HepG2 (cell line): ENCODE measurements around the gene C22orf31. TPM values are rescaled to one million over a fixed set of nuclear protein-coding genes. Genes with fewer than 3 reads are reported as not detected.

ENCODE experiments used
- FOXP1 ChIP-seq, 2 experiments: fragments of 450-650 bp in 1 of 2; IDR thresholded peaks; 2 replicates each; pipeline ENCODE4 v1.6.1; 2017 to 2018; ENCODE audit warnings: antibody characterized with exemption in 1 of 2
- MATR3 ChIP-seq: sonication (generic); formaldehyde crosslinking; IDR thresholded peaks from 2 replicates; pipeline ENCODE4 v1.4.0; 2020; ENCODE audit warnings: missing genetic modification reagents
- MYNN ChIP-seq: sonication (generic); formaldehyde crosslinking; IDR thresholded peaks from 2 replicates; pipeline ENCODE4 v1.4.0; 2020; ENCODE audit warnings: mild to moderate bottlenecking, low read depth, missing genetic modification reagents
- SIX4 ChIP-seq: sonication (generic); formaldehyde crosslinking; IDR thresholded peaks from 2 replicates; pipeline ENCODE4 v1.4.0; 2020; ENCODE audit warnings: missing genetic modification reagents
- SOX13 ChIP-seq, 3 experiments: fragments of 450-650 bp in 1 of 3; sonication (generic) in 1 of 3; formaldehyde crosslinking in 1 of 3; IDR thresholded peaks in 2 of 3; conservative IDR thresholded peaks in 1 of 3; 2 replicates each; pipeline versions ENCODE4 v1.5.0 to v1.6.1; 2016 to 2020; ENCODE audit warnings: antibody characterized with exemption in 1 of 3, mild to moderate bottlenecking in 1 of 3, missing compliant biosample characterization in 1 of 3, missing genetic modification reagents in 1 of 3, moderate library complexity in 1 of 3
- TBL1XR1 ChIP-seq: fragments of 150-350 bp; IDR thresholded peaks from 2 replicates; pipeline ENCODE4 v1.6.1; 2014; ENCODE audit warnings: borderline replicate concordance, low read length; ENCODE audit not compliant: partially characterized antibody
- TCF7 ChIP-seq: sonication (generic); IDR thresholded peaks from 2 replicates; pipeline ENCODE4 v1.6.1; 2016; ENCODE audit warnings: antibody characterized with exemption, low read depth
- ZNF253 ChIP-seq: sonication (generic); formaldehyde crosslinking; IDR thresholded peaks from 2 replicates; pipeline ENCODE4 v1.8.0; 2022; ENCODE audit warnings: mild to moderate bottlenecking, missing genetic modification reagents, borderline replicate concordance
- ZNF33A ChIP-seq: sonication (generic); formaldehyde crosslinking; IDR thresholded peaks from 2 replicates; pipeline ENCODE4 v1.5.1; 2020; ENCODE audit warnings: missing genetic modification reagents, mild to moderate bottlenecking, moderate library complexity, borderline replicate concordance
- ZNF530 ChIP-seq: sonication (generic); formaldehyde crosslinking; IDR thresholded peaks from 2 replicates; pipeline ENCODE4 v1.5.0; 2020; ENCODE audit warnings: low read depth, mild to moderate bottlenecking, missing genetic modification reagents
- ZNF644 ChIP-seq: IDR thresholded peaks from 2 replicates; pipeline ENCODE4 v1.6.1; 2016; ENCODE audit warnings: low read depth
- ZSCAN25 ChIP-seq: sonication (generic); formaldehyde crosslinking; IDR thresholded peaks from 2 replicates; pipeline ENCODE4 v1.8.0; 2022; ENCODE audit warnings: mild to moderate bottlenecking, missing genetic modification reagents
- polyA plus RNA-seq, 8 experiments: library from polyadenylated mRNA; depleted of rRNA in 3 of 8; stranded (reverse) in 7 of 8; unstranded in 1 of 8; fragments of >200 nt; fragmentation: Illumina TruSeq in 4 of 8; extraction: Trizol in 4 of 8; gene quantifications; 2 replicates each; pipeline versions ENCODE4 v1.2.1 to v1.2.3, GENCODE V29; 2011 to 2016; ENCODE audit warnings: low read depth in 4 of 8, missing spikeins in 1 of 8, mixed read lengths in 1 of 8; ENCODE audit not compliant: insufficient read depth in 1 of 8
- total RNA-seq, 5 experiments: library from RNA; depleted of rRNA; stranded (reverse); fragments of >200 nt; fragmentation: Illumina TruSeq; extraction: Trizol; gene quantifications; 2 replicates each; pipeline ENCODE4 v1.2.3, GENCODE V29; 2016; ENCODE audit warnings: low read depth in 1 of 5
- TF ChIP-seq, protein P1 (sequence below): sonication (generic); formaldehyde crosslinking; IDR thresholded peaks from 2 replicates; pipeline ENCODE4; 2020; ENCODE audit warnings: missing genetic modification reagents, mild to moderate bottlenecking, borderline replicate concordance
- TF ChIP-seq, protein P2 (sequence below): IDR thresholded peaks from 2 replicates; pipeline ENCODE4 v1.6.1; 2016; ENCODE audit warnings: control low read depth
- TF ChIP-seq, protein P3 (sequence below): sonication (generic); formaldehyde crosslinking; IDR thresholded peaks from 2 replicates; pipeline ENCODE4 v1.4.0; 2020; ENCODE audit warnings: mild to moderate bottlenecking, missing genetic modification reagents, borderline replicate concordance
- TF ChIP-seq, protein P4 (sequence below): sonication (generic); formaldehyde crosslinking; IDR thresholded peaks from 2 replicates; pipeline ENCODE4 v1.9.0; 2022; ENCODE audit warnings: missing genetic modification reagents, mild to moderate bottlenecking, borderline replicate concordance
- TF ChIP-seq, protein P5 (sequence below): fragments of 450-650 bp; IDR thresholded peaks from 2 replicates; pipeline ENCODE4 v1.6.1; 2017

The C22orf31 gene
- total and polyA plus RNA-seq, 2 of the 13 experiments (the other 11 are each of a cell fraction or from before 2014, with no cell fraction given) = not detected

DNA sequence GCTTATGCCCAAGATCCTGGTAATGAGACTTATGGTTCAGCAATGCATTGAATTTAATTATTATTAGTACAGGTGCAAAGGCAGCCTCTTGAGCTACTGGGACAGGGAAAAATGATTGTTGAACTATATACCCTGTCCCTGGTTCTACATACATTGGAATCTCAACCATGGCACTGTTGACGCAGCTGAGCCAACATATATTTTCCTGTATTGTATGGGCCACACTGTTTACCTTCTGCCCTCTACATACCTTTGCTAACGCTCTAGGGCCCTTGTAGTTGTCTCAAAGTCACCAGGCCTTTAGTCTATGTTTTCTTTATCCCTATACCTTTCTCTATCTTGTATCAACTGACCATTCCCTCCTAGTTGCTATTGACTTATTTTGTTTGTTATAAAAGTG, 33.8 kb upstream of the C22orf31 start (continued):
- TF ChIP-seq ZSCAN25 (CRISPR knock-in tag) (no peak), ZNF644 (CRISPR knock-in tag) (peak; percentile 64; the same call in 1 of the 2 replicates), TCF7 (peak; percentile 46; the same call in 1 of the 2 replicates), ZNF33A (CRISPR knock-in tag) (no peak), MYNN (CRISPR knock-in tag) (no peak), TBL1XR1 (no peak), SOX13 (IDR thresholded peaks at IDR 0.05) (peak; percentile 33; the same call in 1 of the 2 replicates), SOX13 (CRISPR knock-in tag; conservative IDR thresholded peaks at IDR 0.05 in 1 of 2, IDR thresholded peaks at IDR 0.05 in 1 of 2) (peak in 1 of 2 experiments; percentile 89; a peak in 2 of 4 replicates), SIX4 (peak; percentile 81), MATR3 (CRISPR knock-in tag) (no peak), ZNF253 (CRISPR knock-in tag) (no peak), ZNF530 (CRISPR knock-in tag) (no peak), FOXP1 (IDR thresholded peaks at IDR 0.05) (no peak), FOXP1 (CRISPR knock-in tag; IDR thresholded peaks at IDR 0.05) (0 out of 2 replicates have a peak, but pooled peaks have one; percentile 16)
- TF ChIP-seq, protein P1, sequence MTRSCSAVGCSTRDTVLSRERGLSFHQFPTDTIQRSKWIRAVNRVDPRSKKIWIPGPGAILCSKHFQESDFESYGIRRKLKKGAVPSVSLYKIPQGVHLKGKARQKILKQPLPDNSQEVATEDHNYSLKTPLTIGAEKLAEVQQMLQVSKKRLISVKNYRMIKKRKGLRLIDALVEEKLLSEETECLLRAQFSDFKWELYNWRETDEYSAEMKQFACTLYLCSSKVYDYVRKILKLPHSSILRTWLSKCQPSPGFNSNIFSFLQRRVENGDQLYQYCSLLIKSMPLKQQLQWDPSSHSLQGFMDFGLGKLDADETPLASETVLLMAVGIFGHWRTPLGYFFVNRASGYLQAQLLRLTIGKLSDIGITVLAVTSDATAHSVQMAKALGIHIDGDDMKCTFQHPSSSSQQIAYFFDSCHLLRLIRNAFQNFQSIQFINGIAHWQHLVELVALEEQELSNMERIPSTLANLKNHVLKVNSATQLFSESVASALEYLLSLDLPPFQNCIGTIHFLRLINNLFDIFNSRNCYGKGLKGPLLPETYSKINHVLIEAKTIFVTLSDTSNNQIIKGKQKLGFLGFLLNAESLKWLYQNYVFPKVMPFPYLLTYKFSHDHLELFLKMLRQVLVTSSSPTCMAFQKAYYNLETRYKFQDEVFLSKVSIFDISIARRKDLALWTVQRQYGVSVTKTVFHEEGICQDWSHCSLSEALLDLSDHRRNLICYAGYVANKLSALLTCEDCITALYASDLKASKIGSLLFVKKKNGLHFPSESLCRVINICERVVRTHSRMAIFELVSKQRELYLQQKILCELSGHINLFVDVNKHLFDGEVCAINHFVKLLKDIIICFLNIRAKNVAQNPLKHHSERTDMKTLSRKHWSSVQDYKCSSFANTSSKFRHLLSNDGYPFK (CRISPR knock-in tag) = no peak
- TF ChIP-seq, protein P2, sequence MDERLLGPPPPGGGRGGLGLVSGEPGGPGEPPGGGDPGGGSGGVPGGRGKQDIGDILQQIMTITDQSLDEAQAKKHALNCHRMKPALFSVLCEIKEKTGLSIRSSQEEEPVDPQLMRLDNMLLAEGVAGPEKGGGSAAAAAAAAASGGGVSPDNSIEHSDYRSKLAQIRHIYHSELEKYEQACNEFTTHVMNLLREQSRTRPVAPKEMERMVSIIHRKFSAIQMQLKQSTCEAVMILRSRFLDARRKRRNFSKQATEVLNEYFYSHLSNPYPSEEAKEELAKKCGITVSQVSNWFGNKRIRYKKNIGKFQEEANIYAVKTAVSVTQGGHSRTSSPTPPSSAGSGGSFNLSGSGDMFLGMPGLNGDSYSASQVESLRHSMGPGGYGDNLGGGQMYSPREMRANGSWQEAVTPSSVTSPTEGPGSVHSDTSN (CRISPR knock-in tag) = no peak
- TF ChIP-seq, protein P3, sequence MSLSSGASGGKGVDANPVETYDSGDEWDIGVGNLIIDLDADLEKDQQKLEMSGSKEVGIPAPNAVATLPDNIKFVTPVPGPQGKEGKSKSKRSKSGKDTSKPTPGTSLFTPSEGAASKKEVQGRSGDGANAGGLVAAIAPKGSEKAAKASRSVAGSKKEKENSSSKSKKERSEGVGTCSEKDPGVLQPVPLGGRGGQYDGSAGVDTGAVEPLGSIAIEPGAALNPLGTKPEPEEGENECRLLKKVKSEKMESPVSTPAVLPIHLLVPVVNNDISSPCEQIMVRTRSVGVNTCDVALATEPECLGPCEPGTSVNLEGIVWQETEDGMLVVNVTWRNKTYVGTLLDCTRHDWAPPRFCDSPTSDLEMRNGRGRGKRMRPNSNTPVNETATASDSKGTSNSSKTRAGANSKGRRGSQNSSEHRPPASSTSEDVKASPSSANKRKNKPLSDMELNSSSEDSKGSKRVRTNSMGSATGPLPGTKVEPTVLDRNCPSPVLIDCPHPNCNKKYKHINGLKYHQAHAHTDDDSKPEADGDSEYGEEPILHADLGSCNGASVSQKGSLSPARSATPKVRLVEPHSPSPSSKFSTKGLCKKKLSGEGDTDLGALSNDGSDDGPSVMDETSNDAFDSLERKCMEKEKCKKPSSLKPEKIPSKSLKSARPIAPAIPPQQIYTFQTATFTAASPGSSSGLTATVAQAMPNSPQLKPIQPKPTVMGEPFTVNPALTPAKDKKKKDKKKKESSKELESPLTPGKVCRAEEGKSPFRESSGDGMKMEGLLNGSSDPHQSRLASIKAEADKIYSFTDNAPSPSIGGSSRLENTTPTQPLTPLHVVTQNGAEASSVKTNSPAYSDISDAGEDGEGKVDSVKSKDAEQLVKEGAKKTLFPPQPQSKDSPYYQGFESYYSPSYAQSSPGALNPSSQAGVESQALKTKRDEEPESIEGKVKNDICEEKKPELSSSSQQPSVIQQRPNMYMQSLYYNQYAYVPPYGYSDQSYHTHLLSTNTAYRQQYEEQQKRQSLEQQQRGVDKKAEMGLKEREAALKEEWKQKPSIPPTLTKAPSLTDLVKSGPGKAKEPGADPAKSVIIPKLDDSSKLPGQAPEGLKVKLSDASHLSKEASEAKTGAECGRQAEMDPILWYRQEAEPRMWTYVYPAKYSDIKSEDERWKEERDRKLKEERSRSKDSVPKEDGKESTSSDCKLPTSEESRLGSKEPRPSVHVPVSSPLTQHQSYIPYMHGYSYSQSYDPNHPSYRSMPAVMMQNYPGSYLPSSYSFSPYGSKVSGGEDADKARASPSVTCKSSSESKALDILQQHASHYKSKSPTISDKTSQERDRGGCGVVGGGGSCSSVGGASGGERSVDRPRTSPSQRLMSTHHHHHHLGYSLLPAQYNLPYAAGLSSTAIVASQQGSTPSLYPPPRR (CRISPR knock-in tag) = peak; percentile 57; the same call in 1 of the 2 replicates
- TF ChIP-seq, protein P4, sequence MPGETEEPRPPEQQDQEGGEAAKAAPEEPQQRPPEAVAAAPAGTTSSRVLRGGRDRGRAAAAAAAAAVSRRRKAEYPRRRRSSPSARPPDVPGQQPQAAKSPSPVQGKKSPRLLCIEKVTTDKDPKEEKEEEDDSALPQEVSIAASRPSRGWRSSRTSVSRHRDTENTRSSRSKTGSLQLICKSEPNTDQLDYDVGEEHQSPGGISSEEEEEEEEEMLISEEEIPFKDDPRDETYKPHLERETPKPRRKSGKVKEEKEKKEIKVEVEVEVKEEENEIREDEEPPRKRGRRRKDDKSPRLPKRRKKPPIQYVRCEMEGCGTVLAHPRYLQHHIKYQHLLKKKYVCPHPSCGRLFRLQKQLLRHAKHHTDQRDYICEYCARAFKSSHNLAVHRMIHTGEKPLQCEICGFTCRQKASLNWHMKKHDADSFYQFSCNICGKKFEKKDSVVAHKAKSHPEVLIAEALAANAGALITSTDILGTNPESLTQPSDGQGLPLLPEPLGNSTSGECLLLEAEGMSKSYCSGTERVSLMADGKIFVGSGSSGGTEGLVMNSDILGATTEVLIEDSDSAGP = no peak
- TF ChIP-seq, protein P5, sequence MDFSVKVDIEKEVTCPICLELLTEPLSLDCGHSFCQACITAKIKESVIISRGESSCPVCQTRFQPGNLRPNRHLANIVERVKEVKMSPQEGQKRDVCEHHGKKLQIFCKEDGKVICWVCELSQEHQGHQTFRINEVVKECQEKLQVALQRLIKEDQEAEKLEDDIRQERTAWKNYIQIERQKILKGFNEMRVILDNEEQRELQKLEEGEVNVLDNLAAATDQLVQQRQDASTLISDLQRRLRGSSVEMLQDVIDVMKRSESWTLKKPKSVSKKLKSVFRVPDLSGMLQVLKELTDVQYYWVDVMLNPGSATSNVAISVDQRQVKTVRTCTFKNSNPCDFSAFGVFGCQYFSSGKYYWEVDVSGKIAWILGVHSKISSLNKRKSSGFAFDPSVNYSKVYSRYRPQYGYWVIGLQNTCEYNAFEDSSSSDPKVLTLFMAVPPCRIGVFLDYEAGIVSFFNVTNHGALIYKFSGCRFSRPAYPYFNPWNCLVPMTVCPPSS = no peak
